ENCODE data around the gene MRPL18.

The MRPL18 gene

GRCh38 chr6:159830501-159831372 lies 40.5 kb downstream of the MRPL18 start:
- 91% methylated on average over 9 of the region's 11 CpGs for WGBS (ENCODE audit: insufficient coverage)
- POLR2A ChIA-PET: no interaction called here
- Histone ChIP-seq H3K4me3 (ENCODE audit: control insufficient read depth in 1 of 7, extremely low read depth in 1 of 7, insufficient read depth in 4 of 7, low read depth in 2 of 7, low read length in 6 of 7) (peak overlapping the region in 1 of 7 experiments; percentile 13), H3K4me1 (ENCODE audit: control extremely low read depth in 1 of 4, control insufficient read depth in 4 of 4, insufficient read depth in 4 of 4, low read length in 3 of 4) (peaks cover 27 to 69% (median 52%) of the 10 kb centered on the region in 4 experiments), H3K27ac (ENCODE audit: insufficient read depth in 1 of 2, low read depth in 1 of 2, low read length in 2 of 2, poor library complexity in 1 of 2, severe bottlenecking in 2 of 2) (no peak overlapping the region), H3K36me3 (ENCODE audit: control insufficient read depth in 4 of 4, insufficient read depth in 4 of 4, low read length in 3 of 4) (no peaks in the 10 kb centered on the region), H3K9me3 (ENCODE audit: control extremely low read depth in 1 of 5, control insufficient read depth in 4 of 5, insufficient read depth in 2 of 5, low read depth in 1 of 5, low read length in 4 of 5) (peaks cover 0 to 2% (median 0%) of the 10 kb centered on the region in 5 experiments), H3K27me3 (replicated peaks in 2 of 5; ENCODE audit: control insufficient read depth in 4 of 5, insufficient read depth in 5 of 5, low read length in 4 of 5) (no peaks in the 10 kb centered on the region)
- CTCF ChIA-PET: interaction anchor here (1.0 to 4.1 kb wide), 6 partner anchors 10 to 40 kb away, joined by 3 to 28 read pairs (median 10); partner anchors contain the start of gene MRPL18
- no peak for DNase-seq

DNA sequence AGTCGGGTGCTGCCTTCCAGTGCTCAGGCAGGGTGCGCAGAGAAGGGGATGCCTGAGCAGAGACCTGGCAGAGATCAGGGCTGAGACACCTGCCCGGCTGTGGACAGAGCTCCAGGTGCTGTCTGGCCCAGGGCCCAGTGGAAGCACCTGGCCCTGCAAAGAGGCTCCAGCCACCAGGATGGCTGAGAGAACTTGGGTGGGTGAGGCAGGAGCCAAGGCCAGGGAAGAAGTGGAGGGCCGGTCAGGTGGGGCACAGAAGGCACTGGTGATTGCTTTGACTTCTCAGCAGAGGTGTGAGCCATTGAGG lies 41.1 kb downstream of the MRPL18 start:
- H3K9me3 ChIP-seq (ENCODE audit: control extremely low read depth in 1 of 5, control insufficient read depth in 4 of 5, insufficient read depth in 2 of 5, low read depth in 1 of 5, low read length in 4 of 5): no peaks in the 10 kb centered on the region
- H3K4me1 ChIP-seq (ENCODE audit: control extremely low read depth in 1 of 4, control insufficient read depth in 4 of 4, insufficient read depth in 4 of 4, low read length in 3 of 4): peaks cover 27 to 69% (median 52%) of the 10 kb centered on the region in 4 experiments
- WGBS (ENCODE audit: insufficient coverage): 94% methylated on average over 4 of the region's 4 CpGs
- H3K27me3 ChIP-seq (replicated peaks in 2 of 5; ENCODE audit: control insufficient read depth in 4 of 5, insufficient read depth in 5 of 5, low read length in 4 of 5): no peaks in the 10 kb centered on the region
- no peak for DNase-seq
- no peak overlapping the region for H3K4me3 ChIP-seq (ENCODE audit: control insufficient read depth in 1 of 7, extremely low read depth in 1 of 7, insufficient read depth in 4 of 7, low read depth in 2 of 7, low read length in 6 of 7)
- ChIA-PET CTCF (interaction anchor here (1.4 to 4.1 kb wide), 4 partner anchors 9 to 70 kb away, joined by 3 to 28 read pairs (median 6); partner anchors contain the start of genes ACAT2 and MRPL18), POLR2A (interaction anchor here (0.5 kb wide), 1 partner anchor 138 kb away, joined by 3 read pairs; the partner anchor contains the start of gene SOD2)
- no peaks in the 10 kb centered on the region for H3K36me3 ChIP-seq (ENCODE audit: control insufficient read depth in 4 of 4, insufficient read depth in 4 of 4, low read length in 3 of 4)
- no peak overlapping the region for H3K27ac ChIP-seq (ENCODE audit: insufficient read depth in 1 of 2, low read depth in 1 of 2, low read length in 2 of 2, poor library complexity in 1 of 2, severe bottlenecking in 2 of 2)

DNA sequence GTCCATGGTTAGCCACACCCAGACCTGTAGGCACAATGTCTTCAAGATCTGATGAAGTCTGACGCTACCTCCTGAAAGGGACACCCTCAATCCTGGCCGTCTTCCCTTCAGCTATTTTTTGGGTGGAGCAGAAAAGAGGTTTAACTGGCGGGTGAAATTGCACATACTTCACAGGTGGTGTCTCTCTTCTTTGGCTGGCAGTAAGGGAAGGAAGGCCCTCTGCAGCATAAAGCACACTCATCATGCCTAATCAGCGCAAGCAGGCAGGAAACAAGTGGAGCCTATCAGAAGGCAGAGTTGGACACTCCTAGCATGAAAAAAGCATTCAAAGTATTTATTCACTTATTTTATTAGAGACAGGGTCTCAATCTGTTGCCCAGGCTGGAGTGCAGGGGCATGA lies 42.7 kb downstream of the MRPL18 start:
- Histone ChIP-seq H3K36me3 (ENCODE audit: control insufficient read depth in 4 of 4, insufficient read depth in 4 of 4, low read length in 3 of 4) (no peaks in the 10 kb centered on the region), H3K9me3 (ENCODE audit: control extremely low read depth in 1 of 5, control insufficient read depth in 4 of 5, insufficient read depth in 2 of 5, low read depth in 1 of 5, low read length in 4 of 5) (no peaks in the 10 kb centered on the region), H3K27ac (ENCODE audit: insufficient read depth in 1 of 2, low read depth in 1 of 2, low read length in 2 of 2, poor library complexity in 1 of 2, severe bottlenecking in 2 of 2) (no peak overlapping the region), H3K4me3 (ENCODE audit: control insufficient read depth in 1 of 7, extremely low read depth in 1 of 7, insufficient read depth in 4 of 7, low read depth in 2 of 7, low read length in 6 of 7) (no peak overlapping the region), H3K27me3 (replicated peaks in 2 of 5; ENCODE audit: control insufficient read depth in 4 of 5, insufficient read depth in 5 of 5, low read length in 4 of 5) (no peaks in the 10 kb centered on the region), H3K4me1 (ENCODE audit: control extremely low read depth in 1 of 4, control insufficient read depth in 4 of 4, insufficient read depth in 4 of 4, low read length in 3 of 4) (peaks cover 27 to 67% (median 51%) of the 10 kb centered on the region in 4 experiments)
- DNase-seq: peak; percentile 43 to 87 (median 75)
- ChIA-PET POLR2A (no interaction called here), CTCF (interaction anchor here (0.6 to 4.1 kb wide), 8 partner anchors 11 to 749 kb away, joined by 3 to 28 read pairs (median 4); partner anchors contain the start of gene MRPL18)
- WGBS (ENCODE audit: insufficient coverage): 100% methylated on average over 1 of the region's 4 CpGs

- ChIA-PET POLR2A (no interaction called here), CTCF (interaction anchor here (0.6 to 4.1 kb wide), 11 partner anchors 11 to 750 kb away, joined by 3 to 28 read pairs (median 3); partner anchors contain the start of gene MRPL18)
- Histone ChIP-seq H3K27ac (ENCODE audit: insufficient read depth in 1 of 2, low read depth in 1 of 2, low read length in 2 of 2, poor library complexity in 1 of 2, severe bottlenecking in 2 of 2) (no peak overlapping the region), H3K9me3 (ENCODE audit: control extremely low read depth in 1 of 5, control insufficient read depth in 4 of 5, insufficient read depth in 2 of 5, low read depth in 1 of 5, low read length in 4 of 5) (no peaks in the 10 kb centered on the region), H3K27me3 (replicated peaks in 2 of 5; ENCODE audit: control insufficient read depth in 4 of 5, insufficient read depth in 5 of 5, low read length in 4 of 5) (no peaks in the 10 kb centered on the region), H3K36me3 (ENCODE audit: control insufficient read depth in 4 of 4, insufficient read depth in 4 of 4, low read length in 3 of 4) (no peaks in the 10 kb centered on the region), H3K4me1 (ENCODE audit: control extremely low read depth in 1 of 4, control insufficient read depth in 4 of 4, insufficient read depth in 4 of 4, low read length in 3 of 4) (peaks cover 25 to 61% (median 47%) of the 10 kb centered on the region in 4 experiments), H3K4me3 (ENCODE audit: control insufficient read depth in 1 of 7, extremely low read depth in 1 of 7, insufficient read depth in 4 of 7, low read depth in 2 of 7, low read length in 6 of 7) (no peak overlapping the region)
- no peak for DNase-seq
- 95% methylated on average over 2 of the region's 2 CpGs for WGBS (ENCODE audit: insufficient coverage)
These were observed 43.3 kb downstream of the MRPL18 start for GRCh38 chr6:159833556-159833955.

DNA sequence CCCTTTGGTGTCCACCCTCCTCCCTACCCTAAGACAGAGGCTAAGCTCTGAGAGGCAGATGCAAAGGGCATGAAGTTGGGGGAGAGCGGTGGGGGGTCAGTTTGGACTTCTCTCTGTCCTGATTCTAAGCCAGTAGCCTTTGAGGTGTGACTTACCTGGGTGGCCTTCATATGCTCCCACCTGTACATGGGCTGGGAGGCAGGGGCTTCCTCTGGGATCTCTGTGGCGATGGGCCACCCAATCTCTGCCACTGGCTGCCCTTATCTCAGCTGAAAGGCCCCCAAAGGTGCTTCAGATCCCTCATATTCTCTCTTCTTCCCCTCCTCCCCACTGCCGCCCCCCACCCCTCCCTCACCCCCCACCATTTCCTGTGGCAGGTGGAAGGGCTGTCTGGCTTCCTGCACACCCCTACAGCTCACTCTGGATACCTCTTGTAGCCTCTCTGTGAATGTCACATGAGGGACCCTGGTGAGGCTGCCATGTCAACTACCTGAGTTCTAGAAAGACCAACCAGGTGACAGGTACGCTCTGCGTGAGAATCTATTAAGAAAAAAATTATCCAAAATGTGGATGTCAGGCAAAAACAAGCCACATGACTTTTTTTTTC lies 43.8 kb downstream of the MRPL18 start:
- WGBS (ENCODE audit: insufficient coverage): 82% methylated on average over 3 of the region's 5 CpGs
- ChIA-PET CTCF (interaction anchor here (0.8 to 4.1 kb wide), 9 partner anchors 11 to 201 kb away, joined by 3 to 28 read pairs (median 3); no protein-coding TSS in a partner anchor), POLR2A (no interaction called here)
- DNase-seq: no peak
- H3K36me3 ChIP-seq (ENCODE audit: control insufficient read depth in 4 of 4, insufficient read depth in 4 of 4, low read length in 3 of 4): no peaks in the 10 kb centered on the region
- no peaks in the 10 kb centered on the region for H3K9me3 ChIP-seq (ENCODE audit: control extremely low read depth in 1 of 5, control insufficient read depth in 4 of 5, insufficient read depth in 2 of 5, low read depth in 1 of 5, low read length in 4 of 5)
- no peak overlapping the region for H3K27ac ChIP-seq (ENCODE audit: insufficient read depth in 1 of 2, low read depth in 1 of 2, low read length in 2 of 2, poor library complexity in 1 of 2, severe bottlenecking in 2 of 2)
- peaks cover 21 to 55% (median 43%) of the 10 kb centered on the region in 4 experiments for H3K4me1 ChIP-seq (ENCODE audit: control extremely low read depth in 1 of 4, control insufficient read depth in 4 of 4, insufficient read depth in 4 of 4, low read length in 3 of 4)
- H3K27me3 ChIP-seq (replicated peaks in 2 of 5; ENCODE audit: control insufficient read depth in 4 of 5, insufficient read depth in 5 of 5, low read length in 4 of 5): no peaks in the 10 kb centered on the region
- no peak overlapping the region for H3K4me3 ChIP-seq (ENCODE audit: control insufficient read depth in 1 of 7, extremely low read depth in 1 of 7, insufficient read depth in 4 of 7, low read depth in 2 of 7, low read length in 6 of 7)

GRCh38 chr6:159836718-159837490 lies 46.6 kb downstream of the MRPL18 start:
- no peak overlapping the region for H3K4me3 ChIP-seq (ENCODE audit: control insufficient read depth in 1 of 7, extremely low read depth in 1 of 7, insufficient read depth in 4 of 7, low read depth in 2 of 7, low read length in 6 of 7)
- no peak overlapping the region for H3K27ac ChIP-seq (ENCODE audit: insufficient read depth in 1 of 2, low read depth in 1 of 2, low read length in 2 of 2, poor library complexity in 1 of 2, severe bottlenecking in 2 of 2)
- no peaks in the 10 kb centered on the region for H3K9me3 ChIP-seq (ENCODE audit: control extremely low read depth in 1 of 5, control insufficient read depth in 4 of 5, insufficient read depth in 2 of 5, low read depth in 1 of 5, low read length in 4 of 5)
- ChIA-PET CTCF (interaction anchor here (0.9 to 1.8 kb wide), 2 partner anchors 17 to 18 kb away, joined by 3 to 4 read pairs; no protein-coding TSS in a partner anchor), POLR2A (no interaction called here)
- DNase-seq: no peak
- H3K36me3 ChIP-seq (ENCODE audit: control insufficient read depth in 4 of 4, insufficient read depth in 4 of 4, low read length in 3 of 4): no peaks in the 10 kb centered on the region
- H3K4me1 ChIP-seq (ENCODE audit: control extremely low read depth in 1 of 4, control insufficient read depth in 4 of 4, insufficient read depth in 4 of 4, low read length in 3 of 4): peaks cover 12 to 28% (median 23%) of the 10 kb centered on the region in 4 experiments
- H3K27me3 ChIP-seq (replicated peaks in 2 of 5; ENCODE audit: control insufficient read depth in 4 of 5, insufficient read depth in 5 of 5, low read length in 4 of 5): no peaks in the 10 kb centered on the region
- WGBS (ENCODE audit: insufficient coverage): 96% methylated on average over 26 of the region's 29 CpGs

All from common myeloid progenitor, CD34-positive (primary cell).